Naive thymus-derived CD4-positive, alpha-beta T cell (primary cell): ENCODE measurements around the gene PABPC1L. TPM values are rescaled to one million over a fixed set of nuclear protein-coding genes. Genes with fewer than 3 reads are reported as not detected.

Experiments used
- ATAC-seq: fragments of 150-1000 bp; cut with Tn5 transposase; 2 replicates; pipeline ENCODE4 v1.10.0; 2021; ENCODE audit warnings: mild to moderate bottlenecking, moderate library complexity
- CTCF ChIA-PET: fragments of 350-600 bp; sonication (Branson Sonifier 250); formaldehyde crosslinking; loops from one replicate; lab custom pipeline; 2021; ENCODE audit warnings: antibody characterized with exemption; lab: Charles Lee
- POLR2A ChIA-PET: fragments of 350-600 bp; sonication (Branson Sonifier 250); formaldehyde crosslinking; loops from one replicate; lab custom pipeline; 2021; ENCODE audit warnings: antibody characterized with exemption, inconsistent platforms; lab: Charles Lee
- DNase-seq, 9 donors: peaks; one replicate each; pipeline versions ENCODE4 v3.0.0 to v3.0.0-alpha.2; 2020 to 2022; ENCODE audit warnings: mixed read lengths in 1 of 9
- H3K27ac ChIP-seq: one replicate; pipeline ENCODE4 v1.7.0; 2013; ENCODE audit warnings: mild to moderate bottlenecking, low read depth, low read length, moderate library complexity
- H3K27me3 ChIP-seq, 2 donors: one replicate each; pipeline ENCODE4 v1.7.0; 2013; ENCODE audit warnings: low read length in 2 of 2, mild to moderate bottlenecking in 2 of 2, moderate library complexity in 2 of 2; ENCODE audit not compliant: control insufficient read depth in 2 of 2, insufficient read depth in 2 of 2
- H3K36me3 ChIP-seq, 3 experiments: 1 replicate in 2 of 3; 2 replicates in 1 of 3; pipeline ENCODE4 v1.7.0; 2013; ENCODE audit warnings: low read length in 3 of 3, mild to moderate bottlenecking in 3 of 3, moderate library complexity in 1 of 3; ENCODE audit not compliant: insufficient read depth in 3 of 3, control insufficient read depth in 2 of 3
- H3K4me1 ChIP-seq, 2 donors: one replicate each; pipeline ENCODE4 v1.7.0; 2013; ENCODE audit warnings: low read length in 2 of 2, mild to moderate bottlenecking in 2 of 2, moderate library complexity in 1 of 2; ENCODE audit not compliant: control insufficient read depth in 2 of 2, insufficient read depth in 2 of 2
- H3K4me3 ChIP-seq: 2 replicates; pipeline ENCODE4 v1.7.0; 2013; ENCODE audit warnings: mild to moderate bottlenecking, low read length
- H3K9me3 ChIP-seq, 3 experiments: 1 replicate in 2 of 3; 2 replicates in 1 of 3; pipeline ENCODE4 v1.7.0; 2013; ENCODE audit warnings: low read length in 3 of 3; ENCODE audit not compliant: control insufficient read depth in 2 of 3
- H3K27ac Mint-ChIP-seq, 9 donors: one replicate each; pipeline ENCODE4 v1.8.0; 2020 to 2022; ENCODE audit warnings: mixed read lengths in 9 of 9, mild to moderate bottlenecking in 8 of 9, moderate library complexity in 5 of 9, inconsistent platforms in 2 of 9
- H3K27me3 Mint-ChIP-seq, 5 donors: one replicate each; pipeline ENCODE4 v1.8.0; 2021 to 2022; ENCODE audit warnings: mixed read lengths in 5 of 5, mild to moderate bottlenecking in 1 of 5
- H3K36me3 Mint-ChIP-seq, 5 donors: one replicate each; pipeline ENCODE4 v1.8.0; 2020 to 2022; ENCODE audit warnings: mixed read lengths in 5 of 5, mild to moderate bottlenecking in 3 of 5, inconsistent platforms in 1 of 5
- H3K4me1 Mint-ChIP-seq, 7 donors: one replicate each; pipeline ENCODE4 v1.8.0; 2020 to 2022; ENCODE audit warnings: mixed read lengths in 7 of 7, mild to moderate bottlenecking in 3 of 7, inconsistent platforms in 1 of 7
- H3K4me3 Mint-ChIP-seq, 10 donors: one replicate each; pipeline ENCODE4 v1.8.0; 2020 to 2022; ENCODE audit warnings: mild to moderate bottlenecking in 10 of 10, mixed read lengths in 10 of 10, moderate library complexity in 6 of 10, inconsistent platforms in 2 of 10
- H3K9me3 Mint-ChIP-seq, 11 donors: one replicate each; pipeline ENCODE4 v1.8.0; 2020 to 2022; ENCODE audit warnings: mixed read lengths in 11 of 11, mild to moderate bottlenecking in 4 of 11, inconsistent platforms in 1 of 11, moderate library complexity in 1 of 11
- intact Hi-C, 2 donors: fragments of 100-400 bp; cut with micrococcal nuclease; formaldehyde crosslinking; loops; one replicate each; pipeline ENCODE4 v1.15.1; 2023
- polyA plus RNA-seq, 2 donors: library from polyadenylated mRNA; unstranded; fragments of 300-500 nt; fragmentation: Illumina TruSeq; gene quantifications; one replicate each; pipeline ENCODE4 v1.2.3, GENCODE V29; 2021
- total RNA-seq, 6 experiments: library from RNA in 5 of 6; stranded (reverse) in 5 of 6; gene quantifications; 1 replicate in 5 of 6; 2 replicates in 1 of 6; pipeline ENCODE4 v1.2.3 and lab custom pipeline; 2021 to 2026

PABPC1L gene
- total and polyA plus RNA-seq, 7 experiments from 2014 or later = 1.3 to 71.7 (median 54.3) TPM

- H3K27ac Mint-ChIP-seq = peak overlapping the region; percentile 86 to 98 (median 97)
- peaks cover 64 to 70% of the 10 kb centered on the region in 2 donors for H3K4me1 ChIP-seq
- CTCF ChIA-PET = interaction anchor here (1.4 to 4.0 kb wide), 4 partner anchors 8 to 65 kb away, joined by 3 to 28 read pairs (median 6); partner anchors contain the start of genes STK4 and TOMM34
- no peaks in the 10 kb centered on the region for H3K9me3 Mint-ChIP-seq
- H3K4me1 Mint-ChIP-seq = peaks cover 71 to 96% (median 90%) of the 10 kb centered on the region in 7 donors
- H3K4me3 ChIP-seq = peak overlapping the region; percentile 40
- intact Hi-C loops = loop anchor here (1.0 to 2.0 kb wide), 4 partner anchors 8 to 18 kb away; partner anchors contain the start of genes STK4 (in 2 of the 2) and TOMM34 (in 1 of the 2)
- H3K36me3 Mint-ChIP-seq = peaks cover 31 to 63% (median 61%) of the 10 kb centered on the region in 5 donors
- H3K9me3 ChIP-seq = no peaks in the 10 kb centered on the region
- no peaks in the 10 kb centered on the region for H3K27me3 Mint-ChIP-seq
- peak overlapping the region; percentile 98 for H3K27ac ChIP-seq
- DNase-seq (peak in 8 of 9 donors; percentile 60 to 93 (median 86)), ATAC-seq (peak; percentile 93)
- peaks cover 13 to 40% (median 39%) of the 10 kb centered on the region in 3 experiments for H3K36me3 ChIP-seq
- no peaks in the 10 kb centered on the region for H3K27me3 ChIP-seq
- POLR2A ChIA-PET = interaction anchor here (0.7 to 11.4 kb wide), 16 partner anchors 8 to 98 kb away, joined by 3 to 190 read pairs (median 5); partner anchors contain the start of genes STK4 and TOMM34
- peak overlapping the region; percentile 74 to 90 (median 79) for H3K4me3 Mint-ChIP-seq
These were observed 69.3 kb downstream of the PABPC1L start for GRCh38 chr20:44979090-44979621.

DNA sequence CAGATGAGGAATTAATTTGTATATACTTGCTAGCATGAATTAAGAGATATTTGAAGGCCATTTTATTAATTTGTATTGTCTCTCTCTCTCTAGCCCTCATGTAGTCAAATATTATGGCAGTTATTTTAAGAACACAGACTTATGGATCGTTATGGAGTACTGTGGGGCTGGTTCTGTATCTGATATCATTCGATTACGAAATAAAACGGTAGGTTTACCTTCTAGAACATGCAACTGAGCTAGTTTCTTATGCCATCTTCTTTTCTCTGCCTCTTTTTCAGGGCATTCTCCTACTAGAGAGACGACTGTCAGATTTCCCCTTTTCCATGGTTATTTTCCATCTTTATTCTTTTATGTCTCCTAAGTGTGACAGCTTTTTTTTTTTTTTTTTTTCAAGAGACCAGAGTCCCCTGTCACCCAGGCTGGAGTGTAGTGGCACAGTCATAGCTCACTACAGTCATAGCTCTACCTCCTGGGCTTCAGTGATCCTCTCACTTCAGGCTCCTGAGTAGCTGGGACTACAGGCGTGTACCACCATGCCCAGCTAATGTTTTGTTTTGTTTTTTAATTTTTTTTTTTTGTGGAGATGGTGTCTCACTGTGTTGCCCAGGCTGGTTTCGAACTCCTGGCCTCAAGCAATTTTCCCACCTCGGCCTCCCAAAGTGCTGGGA lies 72.0 kb downstream of the PABPC1L start:
- ATAC-seq = no peak
- Histone ChIP-seq H3K27me3 (no peaks in the 10 kb centered on the region), H3K9me3 (no peaks in the 10 kb centered on the region), H3K4me3 (no peak overlapping the region), H3K4me1 (peaks cover 69 to 70% of the 10 kb centered on the region in 2 donors), H3K27ac (peak overlapping the region; percentile 98), H3K36me3 (peaks cover 8 to 45% (median 36%) of the 10 kb centered on the region in 3 experiments)
- no peak for DNase-seq
- intact Hi-C loops = no loop called here
- Mint-ChIP-seq H3K36me3 (peaks cover 18 to 50% (median 49%) of the 10 kb centered on the region in 5 donors), H3K4me1 (peaks cover 59 to 93% (median 81%) of the 10 kb centered on the region in 7 donors), H3K27me3 (no peaks in the 10 kb centered on the region), H3K27ac (peak overlapping the region; percentile 69 to 98 (median 97)), H3K9me3 (no peaks in the 10 kb centered on the region), H3K4me3 (peak overlapping the region in 8 of 10 donors; percentile 41 to 78 (median 57))
- POLR2A ChIA-PET = interaction anchor here (0.7 to 11.4 kb wide), 5 partner anchors 9 to 119 kb away, joined by 3 to 190 read pairs (median 6); partner anchors contain the start of genes STK4 and TOMM34
- CTCF ChIA-PET = interaction anchor here (1.4 kb wide), 1 partner anchor 16 kb away, joined by 5 read pairs; no protein-coding TSS in a partner anchor

DNA sequence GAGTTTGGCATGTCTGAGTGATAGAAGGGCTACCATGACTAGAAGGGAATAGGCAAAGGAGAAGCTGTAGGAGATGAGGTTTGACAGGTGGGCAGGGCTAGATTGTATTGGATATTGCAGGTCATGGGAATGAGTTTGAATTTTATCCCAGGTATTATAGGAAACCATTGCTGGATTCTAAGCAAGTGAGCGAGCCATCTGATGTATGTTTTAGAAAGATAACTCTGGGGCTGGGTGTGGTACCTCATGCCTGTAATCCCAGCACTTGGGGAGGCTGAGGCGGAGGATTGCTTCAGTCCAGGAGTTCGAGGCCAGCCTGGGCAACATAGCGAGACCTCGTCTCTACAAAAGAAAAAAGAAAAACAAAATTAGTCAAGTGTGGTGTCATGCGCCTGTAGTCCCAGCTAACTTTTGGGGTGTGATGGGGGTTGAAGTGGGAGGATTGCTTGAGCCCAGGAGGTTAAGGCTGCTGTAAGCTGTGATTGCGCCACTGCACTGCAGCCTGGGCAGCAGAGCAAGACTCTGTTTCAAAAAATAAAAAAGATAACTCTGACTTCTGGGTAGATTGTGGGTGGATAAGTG lies 73.3 kb downstream of the PABPC1L start:
- no peak for ATAC-seq
- CTCF ChIA-PET = no interaction called here

DNA sequence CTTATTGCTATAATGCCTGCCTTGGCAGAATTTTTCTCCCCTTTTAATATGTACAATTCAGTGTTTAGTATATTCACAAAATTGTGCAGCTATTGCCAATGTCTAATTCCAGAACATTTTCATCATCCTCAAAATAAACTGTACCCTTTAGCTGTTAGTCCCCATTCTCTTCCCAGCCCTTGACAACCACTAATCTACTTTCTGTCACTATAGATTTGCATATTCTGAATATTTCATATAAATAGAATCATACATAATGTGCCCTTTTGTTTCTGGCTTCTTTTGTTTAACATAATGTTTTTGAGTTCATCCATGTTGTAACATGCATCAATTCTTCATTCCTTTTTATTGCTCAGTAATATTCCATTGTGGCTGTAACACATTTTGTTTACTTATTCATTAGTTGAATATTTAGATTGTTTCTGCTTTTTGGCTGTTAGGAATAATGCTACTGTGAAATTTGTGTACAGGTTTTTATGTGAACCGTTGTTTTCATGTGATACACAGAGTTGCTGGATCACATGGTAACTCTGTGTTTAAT lies 78.8 kb downstream of the PABPC1L start:
- H3K36me3 Mint-ChIP-seq = peaks cover 11 to 46% (median 40%) of the 10 kb centered on the region in 5 donors
- no peak overlapping the region for H3K4me3 ChIP-seq
- intact Hi-C loops = no loop called here
- ATAC-seq (no peak), DNase-seq (no peak)
- H3K4me1 ChIP-seq = peaks cover 44 to 56% of the 10 kb centered on the region in 2 donors
- H3K27ac Mint-ChIP-seq = peak overlapping the region in 6 of 9 donors; percentile 78 to 93 (median 88)
- H3K36me3 ChIP-seq = peaks cover 8 to 38% (median 13%) of the 10 kb centered on the region in 3 experiments
- ChIA-PET CTCF (interaction anchor here (1.2 kb wide), 1 partner anchor 18 kb away, joined by 5 read pairs; no protein-coding TSS in a partner anchor), POLR2A (interaction anchor here (0.7 to 6.1 kb wide), 4 partner anchors 9 to 82 kb away, joined by 3 to 38 read pairs (median 9); partner anchors contain the start of gene STK4)
- peak overlapping the region; percentile 38 for H3K27ac ChIP-seq
- H3K4me3 Mint-ChIP-seq = peak overlapping the region in 7 of 10 donors; percentile 47 to 95 (median 90)
- peaks cover 56 to 94% (median 78%) of the 10 kb centered on the region in 7 donors for H3K4me1 Mint-ChIP-seq
- H3K27me3 Mint-ChIP-seq = no peaks in the 10 kb centered on the region
- no peaks in the 10 kb centered on the region for H3K9me3 Mint-ChIP-seq
- no peaks in the 10 kb centered on the region for H3K27me3 ChIP-seq
- H3K9me3 ChIP-seq = no peaks in the 10 kb centered on the region

More for the DNA sequence above, 73.3 kb downstream of the PABPC1L start:
- Mint-ChIP-seq H3K36me3 (peaks cover 18 to 56% (median 47%) of the 10 kb centered on the region in 5 donors), H3K27me3 (no peaks in the 10 kb centered on the region), H3K4me3 (peak overlapping the region in 9 of 10 donors; percentile 26 to 78 (median 60)), H3K4me1 (peaks cover 52 to 93% (median 79%) of the 10 kb centered on the region in 7 donors), H3K27ac (peak overlapping the region in 8 of 9 donors; percentile 82 to 98 (median 97)), H3K9me3 (no peaks in the 10 kb centered on the region)
- peaks cover 55 to 59% of the 10 kb centered on the region in 2 donors for H3K4me1 ChIP-seq
- H3K9me3 ChIP-seq = no peaks in the 10 kb centered on the region
- peaks cover 8 to 46% (median 41%) of the 10 kb centered on the region in 3 experiments for H3K36me3 ChIP-seq
- no peaks in the 10 kb centered on the region for H3K27me3 ChIP-seq
- H3K27ac ChIP-seq = peak overlapping the region; percentile 98
- intact Hi-C loops = no loop called here
- no peak overlapping the region for H3K4me3 ChIP-seq
- POLR2A ChIA-PET = interaction anchor here (0.6 to 11.4 kb wide), 3 partner anchors 12 to 168 kb away, joined by 4 to 190 read pairs (median 5); partner anchors contain the start of gene STK4
- DNase-seq = no peak

Other genes with a start within 250 kb of the PABPC1L start
- gene CCN5, start 194.7 kb upstream of the PABPC1L start, total RNA-seq = not detected
- gene CCN5, start 194.7 kb upstream of the PABPC1L start, polyA plus RNA-seq = not detected
- under 1 TPM in 1 of 5 experiments, not detected in 4; 0.19 TPM for gene KCNK15, start 164.2 kb upstream of the PABPC1L start, total RNA-seq
- gene KCNK15, start 164.2 kb upstream of the PABPC1L start, polyA plus RNA-seq = not detected
- not detected for gene RIMS4, start 99.5 kb upstream of the PABPC1L start, total RNA-seq
- not detected for gene RIMS4, start 99.5 kb upstream of the PABPC1L start, polyA plus RNA-seq
- 100 to 1,000 TPM; 135 to 262 (median 203) TPM for gene YWHAB, start 24.4 kb upstream of the PABPC1L start, total RNA-seq
- 100 to 1,000 TPM; 464 to 552 TPM for gene YWHAB, start 24.4 kb upstream of the PABPC1L start, polyA plus RNA-seq
- gene TOMM34, start 50.3 kb downstream of the PABPC1L start, total RNA-seq = 10 to 100 TPM in 1 of 5 experiments, 1 to 10 TPM in 4; 7.0 to 22.5 (median 8.6) TPM
- 10 to 100 TPM; 15.1 to 30.2 TPM for gene TOMM34, start 50.3 kb downstream of the PABPC1L start, polyA plus RNA-seq
- gene STK4, start 56.5 kb downstream of the PABPC1L start, total RNA-seq = 100 to 1,000 TPM; 207 to 383 (median 267) TPM
- gene STK4, start 56.5 kb downstream of the PABPC1L start, polyA plus RNA-seq = 100 to 1,000 TPM; 175 to 241 TPM
- under 1 TPM in 1 of 5 experiments, not detected in 4; 0.12 TPM for gene KCNS1, start 191.1 kb downstream of the PABPC1L start, total RNA-seq
- under 1 TPM; 0.07 to 0.08 TPM for gene KCNS1, start 191.1 kb downstream of the PABPC1L start, polyA plus RNA-seq
- gene WFDC5, start 205.1 kb downstream of the PABPC1L start, total RNA-seq = not detected
- not detected for gene WFDC5, start 205.1 kb downstream of the PABPC1L start, polyA plus RNA-seq
- not detected for gene WFDC12, start 214.4 kb downstream of the PABPC1L start, total RNA-seq
- gene WFDC12, start 214.4 kb downstream of the PABPC1L start, polyA plus RNA-seq = not detected